ENCODE results near the gene CDC45.
"Not testable (repeated sequence)": the region's sequence is repeated elsewhere in the genome, so short reads cannot be mapped to it uniquely, and the experiment has no call there.

The CDC45 gene

GRCh38 chr22:19479355-19480172, at the start of gene CDC45:
TSS of gene CDC45 (plus strand) at chr22:19479920. CDS start at chr22:19479969, 49 bp downstream.
- peak; percentile 93 for DNase-seq (ENCODE audit: low read depth)

GRCh38 chr22:19429950-19430889, 49.5 kb upstream of the CDC45 start:
- no peak for DNase-seq (ENCODE audit: low read depth)

GRCh38 chr22:19430890-19431541, 48.7 kb upstream of the CDC45 start:
- no peak for DNase-seq (ENCODE audit: low read depth)

- DNase-seq (ENCODE audit: low read depth), result peak; percentile 47
Observed at GRCh38 chr22:19431649-19432132, 48.0 kb upstream of the CDC45 start, which contains the start of gene HIRA. TSS of gene HIRA (minus strand) at chr22:19431733. CDS start at chr22:19431476, 257 bp downstream.

- DNase-seq (ENCODE audit: low read depth), result peak; percentile 69
Observed at GRCh38 chr22:19432133-19432851, 47.4 kb upstream of the CDC45 start, which contains the start of gene MRPL40. TSS of gene MRPL40 (plus strand) at chr22:19432545. CDS start at chr22:19432555, 10 bp downstream.

- DNase-seq (ENCODE audit: low read depth), result no peak
Observed at GRCh38 chr22:19434401-19434800, 45.3 kb upstream of the CDC45 start.

GRCh38 chr22:19434829-19435580, 44.7 kb upstream of the CDC45 start:
- no peak for DNase-seq (ENCODE audit: low read depth)

GRCh38 chr22:19436444-19437161, 43.1 kb upstream of the CDC45 start:
- DNase-seq (ENCODE audit: low read depth), result not testable (repeated sequence)

GRCh38 chr22:19438298-19438697, 41.4 kb upstream of the CDC45 start:
- DNase-seq (ENCODE audit: low read depth), result no peak

GRCh38 chr22:19440411-19441195, 39.1 kb upstream of the CDC45 start:
- DNase-seq (ENCODE audit: low read depth), result no peak

GRCh38 chr22:19442166-19442565, 37.6 kb upstream of the CDC45 start:
- no peak for DNase-seq (ENCODE audit: low read depth)

- no peak for DNase-seq (ENCODE audit: low read depth)
Observed at GRCh38 chr22:19443544-19444211, 36.0 kb upstream of the CDC45 start.

GRCh38 chr22:19445279-19445982, 34.3 kb upstream of the CDC45 start:
- not testable (repeated sequence) for DNase-seq (ENCODE audit: low read depth)

GRCh38 chr22:19446603-19447329, 33.0 kb upstream of the CDC45 start:
- no peak for DNase-seq (ENCODE audit: low read depth)

GRCh38 chr22:19447330-19448075, 32.2 kb upstream of the CDC45 start, which contains the start of gene C22orf39:
TSS of gene C22orf39 (minus strand) at chr22:19447711. CDS start at chr22:19447688, 23 bp downstream.
- peak; percentile 70 for DNase-seq (ENCODE audit: low read depth)

- peak; percentile 34 for DNase-seq (ENCODE audit: low read depth)
Observed at GRCh38 chr22:19448076-19448607, 31.6 kb upstream of the CDC45 start.
